HepG2 (cell line): ENCODE results near the gene TMEM222. TPM values are rescaled to one million over a fixed set of nuclear protein-coding genes. Genes with fewer than 3 reads are reported as not detected.

ENCODE experiments used
- ATRX ChIP-seq: sonication (generic); formaldehyde crosslinking; IDR thresholded peaks from 2 replicates; pipeline ENCODE4 v1.4.0; 2020; ENCODE audit warnings: missing genetic modification reagents, borderline replicate concordance
- GTF2F1 ChIP-seq: fragments of 150-350 bp; IDR thresholded peaks from 2 replicates; pipeline ENCODE4 v1.6.1; 2014; ENCODE audit warnings: low read length
- ZNF563 ChIP-seq: sonication (generic); formaldehyde crosslinking; IDR thresholded peaks from 2 replicates; pipeline ENCODE4 v1.8.0; 2022; ENCODE audit warnings: mild to moderate bottlenecking, moderate library complexity, missing genetic modification reagents
- polyA plus RNA-seq, 8 experiments: library from polyadenylated mRNA; depleted of rRNA in 3 of 8; stranded (reverse) in 7 of 8; unstranded in 1 of 8; fragments of >200 nt; fragmentation: Illumina TruSeq in 4 of 8; extraction: Trizol in 4 of 8; gene quantifications; 2 replicates each; pipeline versions ENCODE4 v1.2.1 to v1.2.3, GENCODE V29; 2011 to 2016; ENCODE audit warnings: low read depth in 4 of 8, missing spikeins in 1 of 8, mixed read lengths in 1 of 8; ENCODE audit not compliant: insufficient read depth in 1 of 8
- total RNA-seq, 5 experiments: library from RNA; depleted of rRNA; stranded (reverse); fragments of >200 nt; fragmentation: Illumina TruSeq; extraction: Trizol; gene quantifications; 2 replicates each; pipeline ENCODE4 v1.2.3, GENCODE V29; 2016; ENCODE audit warnings: low read depth in 1 of 5
- TF ChIP-seq, protein P1 (sequence below): sonication (generic); formaldehyde crosslinking; IDR thresholded peaks from 2 replicates; pipeline ENCODE4 v1.4.0; 2020; ENCODE audit warnings: missing genetic modification reagents
- TF ChIP-seq, protein P2 (sequence below): sonication (generic); formaldehyde crosslinking; IDR thresholded peaks from 2 replicates; pipeline ENCODE4 v1.4.0; 2020; ENCODE audit warnings: missing genetic modification reagents
- TF ChIP-seq, protein P3 (sequence below): sonication (generic); formaldehyde crosslinking; IDR thresholded peaks from 2 replicates; pipeline ENCODE4 v1.9.0; 2022; ENCODE audit warnings: missing genetic modification reagents, mild to moderate bottlenecking, borderline replicate concordance
- TF ChIP-seq, protein P4 (sequence below): IDR thresholded peaks from 2 replicates; pipeline ENCODE4 v1.4.0; 2020; ENCODE audit warnings: mild to moderate bottlenecking, missing genetic modification reagents
- TF ChIP-seq, protein P5 (sequence below): fragments of 450-650 bp; IDR thresholded peaks from 2 replicates; pipeline ENCODE4 v1.6.1; 2017

The TMEM222 gene
- total and polyA plus RNA-seq, 2 of the 13 experiments (the other 11 are each of a cell fraction or from before 2014, with no cell fraction given): 22.7 to 29.6 TPM

DNA sequence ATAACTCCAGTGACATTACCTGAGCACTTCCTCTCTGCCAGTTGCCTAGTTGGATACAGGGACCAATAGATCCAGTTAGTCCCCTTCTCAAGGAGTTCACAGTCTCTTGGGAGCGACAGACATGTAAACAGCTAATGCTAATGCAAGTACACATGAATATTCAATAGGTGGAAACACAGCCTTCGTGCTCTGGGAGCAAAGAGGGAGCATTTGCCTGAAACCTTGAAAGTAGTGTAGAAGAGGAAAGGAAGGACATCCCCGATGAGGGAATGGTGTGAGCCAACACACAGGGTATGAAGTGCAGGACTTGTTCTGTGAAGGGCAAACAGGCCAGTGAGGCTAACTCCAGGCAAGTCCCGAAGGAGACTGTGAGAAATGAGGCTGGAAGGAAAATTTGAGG, 3.8 kb upstream of the TMEM222 start (continued):
- TF ChIP-seq, protein P1, sequence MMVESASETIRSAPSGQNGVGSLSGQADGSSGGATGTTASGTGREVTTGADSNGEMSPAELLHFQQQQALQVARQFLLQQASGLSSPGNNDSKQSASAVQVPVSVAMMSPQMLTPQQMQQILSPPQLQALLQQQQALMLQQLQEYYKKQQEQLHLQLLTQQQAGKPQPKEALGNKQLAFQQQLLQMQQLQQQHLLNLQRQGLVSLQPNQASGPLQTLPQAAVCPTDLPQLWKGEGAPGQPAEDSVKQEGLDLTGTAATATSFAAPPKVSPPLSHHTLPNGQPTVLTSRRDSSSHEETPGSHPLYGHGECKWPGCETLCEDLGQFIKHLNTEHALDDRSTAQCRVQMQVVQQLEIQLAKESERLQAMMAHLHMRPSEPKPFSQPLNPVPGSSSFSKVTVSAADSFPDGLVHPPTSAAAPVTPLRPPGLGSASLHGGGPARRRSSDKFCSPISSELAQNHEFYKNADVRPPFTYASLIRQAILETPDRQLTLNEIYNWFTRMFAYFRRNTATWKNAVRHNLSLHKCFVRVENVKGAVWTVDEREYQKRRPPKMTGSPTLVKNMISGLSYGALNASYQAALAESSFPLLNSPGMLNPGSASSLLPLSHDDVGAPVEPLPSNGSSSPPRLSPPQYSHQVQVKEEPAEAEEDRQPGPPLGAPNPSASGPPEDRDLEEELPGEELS: no peak
- TF ChIP-seq ATRX (CRISPR knock-in tag) (no peak), GTF2F1 (no peak), ZNF563 (CRISPR knock-in tag) (no peak)
- TF ChIP-seq, protein P2, sequence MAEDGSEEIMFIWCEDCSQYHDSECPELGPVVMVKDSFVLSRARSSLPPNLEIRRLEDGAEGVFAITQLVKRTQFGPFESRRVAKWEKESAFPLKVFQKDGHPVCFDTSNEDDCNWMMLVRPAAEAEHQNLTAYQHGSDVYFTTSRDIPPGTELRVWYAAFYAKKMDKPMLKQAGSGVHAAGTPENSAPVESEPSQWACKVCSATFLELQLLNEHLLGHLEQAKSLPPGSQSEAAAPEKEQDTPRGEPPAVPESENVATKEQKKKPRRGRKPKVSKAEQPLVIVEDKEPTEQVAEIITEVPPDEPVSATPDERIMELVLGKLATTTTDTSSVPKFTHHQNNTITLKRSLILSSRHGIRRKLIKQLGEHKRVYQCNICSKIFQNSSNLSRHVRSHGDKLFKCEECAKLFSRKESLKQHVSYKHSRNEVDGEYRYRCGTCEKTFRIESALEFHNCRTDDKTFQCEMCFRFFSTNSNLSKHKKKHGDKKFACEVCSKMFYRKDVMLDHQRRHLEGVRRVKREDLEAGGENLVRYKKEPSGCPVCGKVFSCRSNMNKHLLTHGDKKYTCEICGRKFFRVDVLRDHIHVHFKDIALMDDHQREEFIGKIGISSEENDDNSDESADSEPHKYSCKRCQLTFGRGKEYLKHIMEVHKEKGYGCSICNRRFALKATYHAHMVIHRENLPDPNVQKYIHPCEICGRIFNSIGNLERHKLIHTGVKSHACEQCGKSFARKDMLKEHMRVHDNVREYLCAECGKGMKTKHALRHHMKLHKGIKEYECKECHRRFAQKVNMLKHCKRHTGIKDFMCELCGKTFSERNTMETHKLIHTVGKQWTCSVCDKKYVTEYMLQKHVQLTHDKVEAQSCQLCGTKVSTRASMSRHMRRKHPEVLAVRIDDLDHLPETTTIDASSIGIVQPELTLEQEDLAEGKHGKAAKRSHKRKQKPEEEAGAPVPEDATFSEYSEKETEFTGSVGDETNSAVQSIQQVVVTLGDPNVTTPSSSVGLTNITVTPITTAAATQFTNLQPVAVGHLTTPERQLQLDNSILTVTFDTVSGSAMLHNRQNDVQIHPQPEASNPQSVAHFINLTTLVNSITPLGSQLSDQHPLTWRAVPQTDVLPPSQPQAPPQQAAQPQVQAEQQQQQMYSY (CRISPR knock-in tag): no peak
- TF ChIP-seq, protein P3, sequence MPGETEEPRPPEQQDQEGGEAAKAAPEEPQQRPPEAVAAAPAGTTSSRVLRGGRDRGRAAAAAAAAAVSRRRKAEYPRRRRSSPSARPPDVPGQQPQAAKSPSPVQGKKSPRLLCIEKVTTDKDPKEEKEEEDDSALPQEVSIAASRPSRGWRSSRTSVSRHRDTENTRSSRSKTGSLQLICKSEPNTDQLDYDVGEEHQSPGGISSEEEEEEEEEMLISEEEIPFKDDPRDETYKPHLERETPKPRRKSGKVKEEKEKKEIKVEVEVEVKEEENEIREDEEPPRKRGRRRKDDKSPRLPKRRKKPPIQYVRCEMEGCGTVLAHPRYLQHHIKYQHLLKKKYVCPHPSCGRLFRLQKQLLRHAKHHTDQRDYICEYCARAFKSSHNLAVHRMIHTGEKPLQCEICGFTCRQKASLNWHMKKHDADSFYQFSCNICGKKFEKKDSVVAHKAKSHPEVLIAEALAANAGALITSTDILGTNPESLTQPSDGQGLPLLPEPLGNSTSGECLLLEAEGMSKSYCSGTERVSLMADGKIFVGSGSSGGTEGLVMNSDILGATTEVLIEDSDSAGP (CRISPR knock-in tag): no peak
- TF ChIP-seq, protein P4, sequence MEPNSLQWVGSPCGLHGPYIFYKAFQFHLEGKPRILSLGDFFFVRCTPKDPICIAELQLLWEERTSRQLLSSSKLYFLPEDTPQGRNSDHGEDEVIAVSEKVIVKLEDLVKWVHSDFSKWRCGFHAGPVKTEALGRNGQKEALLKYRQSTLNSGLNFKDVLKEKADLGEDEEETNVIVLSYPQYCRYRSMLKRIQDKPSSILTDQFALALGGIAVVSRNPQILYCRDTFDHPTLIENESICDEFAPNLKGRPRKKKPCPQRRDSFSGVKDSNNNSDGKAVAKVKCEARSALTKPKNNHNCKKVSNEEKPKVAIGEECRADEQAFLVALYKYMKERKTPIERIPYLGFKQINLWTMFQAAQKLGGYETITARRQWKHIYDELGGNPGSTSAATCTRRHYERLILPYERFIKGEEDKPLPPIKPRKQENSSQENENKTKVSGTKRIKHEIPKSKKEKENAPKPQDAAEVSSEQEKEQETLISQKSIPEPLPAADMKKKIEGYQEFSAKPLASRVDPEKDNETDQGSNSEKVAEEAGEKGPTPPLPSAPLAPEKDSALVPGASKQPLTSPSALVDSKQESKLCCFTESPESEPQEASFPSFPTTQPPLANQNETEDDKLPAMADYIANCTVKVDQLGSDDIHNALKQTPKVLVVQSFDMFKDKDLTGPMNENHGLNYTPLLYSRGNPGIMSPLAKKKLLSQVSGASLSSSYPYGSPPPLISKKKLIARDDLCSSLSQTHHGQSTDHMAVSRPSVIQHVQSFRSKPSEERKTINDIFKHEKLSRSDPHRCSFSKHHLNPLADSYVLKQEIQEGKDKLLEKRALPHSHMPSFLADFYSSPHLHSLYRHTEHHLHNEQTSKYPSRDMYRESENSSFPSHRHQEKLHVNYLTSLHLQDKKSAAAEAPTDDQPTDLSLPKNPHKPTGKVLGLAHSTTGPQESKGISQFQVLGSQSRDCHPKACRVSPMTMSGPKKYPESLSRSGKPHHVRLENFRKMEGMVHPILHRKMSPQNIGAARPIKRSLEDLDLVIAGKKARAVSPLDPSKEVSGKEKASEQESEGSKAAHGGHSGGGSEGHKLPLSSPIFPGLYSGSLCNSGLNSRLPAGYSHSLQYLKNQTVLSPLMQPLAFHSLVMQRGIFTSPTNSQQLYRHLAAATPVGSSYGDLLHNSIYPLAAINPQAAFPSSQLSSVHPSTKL (CRISPR knock-in tag): no peak
- TF ChIP-seq, protein P5, sequence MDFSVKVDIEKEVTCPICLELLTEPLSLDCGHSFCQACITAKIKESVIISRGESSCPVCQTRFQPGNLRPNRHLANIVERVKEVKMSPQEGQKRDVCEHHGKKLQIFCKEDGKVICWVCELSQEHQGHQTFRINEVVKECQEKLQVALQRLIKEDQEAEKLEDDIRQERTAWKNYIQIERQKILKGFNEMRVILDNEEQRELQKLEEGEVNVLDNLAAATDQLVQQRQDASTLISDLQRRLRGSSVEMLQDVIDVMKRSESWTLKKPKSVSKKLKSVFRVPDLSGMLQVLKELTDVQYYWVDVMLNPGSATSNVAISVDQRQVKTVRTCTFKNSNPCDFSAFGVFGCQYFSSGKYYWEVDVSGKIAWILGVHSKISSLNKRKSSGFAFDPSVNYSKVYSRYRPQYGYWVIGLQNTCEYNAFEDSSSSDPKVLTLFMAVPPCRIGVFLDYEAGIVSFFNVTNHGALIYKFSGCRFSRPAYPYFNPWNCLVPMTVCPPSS: no peak
